Spinal cord (tissue), 10 donors: Measurements from ENCODE around the gene TFPI2. TPM values are rescaled to one million over a fixed set of nuclear protein-coding genes. Genes with fewer than 3 reads are reported as not detected.
"Not testable (repeated sequence)": the region's sequence is repeated elsewhere in the genome, so short reads cannot be mapped to it uniquely, and the experiment has no call there.

Source experiments
- DNase-seq, 6 donors: peaks; one replicate each; pipeline versions ENCODE4 v3.0.0 to v3.0.0-alpha.2; 2013 to 2015; ENCODE audit warnings: low spot score in 6 of 6, low read depth in 4 of 6
- H3K27ac ChIP-seq: one replicate; pipeline ENCODE4 v1.5.1; 2013; ENCODE audit warnings: low read depth, low read length, control low read depth
- H3K27me3 ChIP-seq: one replicate; pipeline ENCODE4 v1.6.1; 2013; ENCODE audit warnings: low read length; ENCODE audit not compliant: control insufficient read depth, insufficient read depth
- H3K36me3 ChIP-seq: one replicate; pipeline ENCODE4 v1.6.1; 2013; ENCODE audit warnings: low read length; ENCODE audit not compliant: control insufficient read depth, insufficient read depth
- H3K4me1 ChIP-seq: one replicate; pipeline ENCODE4 v1.6.1; 2013; ENCODE audit warnings: low read length; ENCODE audit not compliant: control insufficient read depth, insufficient read depth
- H3K4me3 ChIP-seq: one replicate; pipeline ENCODE4 v1.5.1; 2013; ENCODE audit warnings: low read depth, low read length, control low read depth
- H3K9me3 ChIP-seq: one replicate; pipeline ENCODE4 v1.6.1; 2013; ENCODE audit warnings: low read length; ENCODE audit not compliant: control insufficient read depth, insufficient read depth
- WGBS: methylation state at CpG from one replicate; pipeline ENCODE4 v1.1.5; 2013; ENCODE audit warnings: missing lambda C conversion rate; ENCODE audit not compliant: insufficient coverage; 5-methylcytosine and 5-hydroxymethylcytosine counted together
- polyA plus RNA-seq, 2 donors: library from polyadenylated mRNA; unstranded; fragments of 120-200 nt; gene quantifications; one replicate each; pipeline ENCODE4 v1.2.1, GENCODE V29; 2013; ENCODE audit not compliant: insufficient read length in 2 of 2
- total RNA-seq, 2 donors: library from RNA; depleted of rRNA in 1 of 2; stranded (reverse); fragments of 120-200 nt in 1 of 2; fragments of >200 nt in 1 of 2; gene quantifications; one replicate each; pipeline versions ENCODE4 v1.2.3 to v1.2.4, GENCODE V29; 2013 to 2014
- donor health status: healthy.

Gene TFPI2
- total and polyA plus RNA-seq, 4 donors: 3.6 to 8.9 (median 5.8) TPM

- Histone ChIP-seq H3K4me1 (peaks cover 7% of the 10 kb centered on the region), H3K36me3 (no peaks in the 10 kb centered on the region), H3K9me3 (no peaks in the 10 kb centered on the region), H3K4me3 (peak within 1 kb of the TSS; percentile 55), H3K27me3 (no peaks in the 10 kb centered on the region), H3K27ac (peak within 1 kb of the TSS; percentile 88)
- DNase-seq: peak; percentile 15 to 88 (median 52)
- 2% methylated on average over 37 of the region's 39 CpGs for WGBS
These were observed 31.3 kb upstream of the TFPI2 start, which contains the start of gene GNG11 for GRCh38 chr7:93921607-93922566. Gene GNG11, plus strand, starts transcription at chr7:93921735. Its CDS starts 403 bp downstream, at chr7:93922138.

GRCh38 chr7:93921186-93921585 lies 30.6 kb upstream of the TFPI2 start:
- peaks cover 7% of the 10 kb centered on the region for H3K4me1 ChIP-seq
- WGBS: no CpG with 5 or more reads among the region's 8 CpGs
- no peaks in the 10 kb centered on the region for H3K36me3 ChIP-seq
- H3K27me3 ChIP-seq: no peaks in the 10 kb centered on the region
- peak overlapping the region; percentile 88 for H3K27ac ChIP-seq
- no peak for DNase-seq
- no peaks in the 10 kb centered on the region for H3K9me3 ChIP-seq
- peak overlapping the region; percentile 55 for H3K4me3 ChIP-seq

GRCh38 chr7:93920496-93921182 lies 30.1 kb upstream of the TFPI2 start:
- DNase-seq: peak in 2 of 6 donors; percentile 14 to 22
- Histone ChIP-seq H3K9me3 (no peaks in the 10 kb centered on the region), H3K36me3 (no peaks in the 10 kb centered on the region), H3K27ac (peak overlapping the region; percentile 88), H3K4me3 (no peak overlapping the region), H3K4me1 (peaks cover 7% of the 10 kb centered on the region), H3K27me3 (no peaks in the 10 kb centered on the region)
- no CpG with 5 or more reads among the region's 6 CpGs for WGBS

GRCh38 chr7:93916315-93916714 lies 25.8 kb upstream of the TFPI2 start:
- not testable (repeated sequence) for H3K27ac ChIP-seq
- WGBS: no CpG with 5 or more reads among the region's 4 CpGs

GRCh38 chr7:93915888-93916287 lies 25.3 kb upstream of the TFPI2 start:
- not testable (repeated sequence) for H3K36me3 ChIP-seq, H3K9me3 ChIP-seq, H3K4me1 ChIP-seq, DNase-seq, H3K27ac ChIP-seq, H3K27me3 ChIP-seq, H3K4me3 ChIP-seq

More at GRCh38 chr7:93916315-93916714, 25.8 kb upstream of the TFPI2 start:
- H3K36me3 ChIP-seq, H3K9me3 ChIP-seq, H3K4me3 ChIP-seq, H3K27me3 ChIP-seq, H3K4me1 ChIP-seq, DNase-seq: not testable (repeated sequence)

GRCh38 chr7:93915206-93915842 lies 24.8 kb upstream of the TFPI2 start:
- H3K27me3 ChIP-seq, H3K4me1 ChIP-seq, DNase-seq, H3K36me3 ChIP-seq, H3K27ac ChIP-seq, H3K9me3 ChIP-seq, H3K4me3 ChIP-seq: not testable (repeated sequence)
- WGBS: no CpG with 5 or more reads among the region's 3 CpGs

- H3K9me3 ChIP-seq: no peaks in the 10 kb centered on the region
- H3K36me3 ChIP-seq: no peaks in the 10 kb centered on the region
- no peak overlapping the region for H3K27ac ChIP-seq
- H3K27me3 ChIP-seq: no peaks in the 10 kb centered on the region
- 86% methylated on average over 1 of the region's 7 CpGs for WGBS
- H3K4me3 ChIP-seq: no peak overlapping the region
- no peaks in the 10 kb centered on the region for H3K4me1 ChIP-seq
- no peak for DNase-seq
These were observed 24.1 kb upstream of the TFPI2 start for GRCh38 chr7:93914581-93915066.

- Histone ChIP-seq H3K27ac (no peak overlapping the region), H3K36me3 (no peaks in the 10 kb centered on the region), H3K4me3 (no peak overlapping the region), H3K4me1 (no peaks in the 10 kb centered on the region), H3K27me3 (no peaks in the 10 kb centered on the region), H3K9me3 (no peaks in the 10 kb centered on the region)
- no peak for DNase-seq
These were observed 22.6 kb upstream of the TFPI2 start for GRCh38 chr7:93913197-93913596.

- not testable (repeated sequence) for H3K27me3 ChIP-seq, H3K27ac ChIP-seq, H3K4me3 ChIP-seq, DNase-seq, H3K9me3 ChIP-seq, H3K4me1 ChIP-seq, H3K36me3 ChIP-seq
These were observed 21.1 kb upstream of the TFPI2 start for GRCh38 chr7:93911661-93912060.
